NCI-H2227 (cell line): ENCODE measurements around the gene EDN2.

ENCODE experiments used
- DNase-seq: peaks from one replicate; lab custom pipeline; 2025; ENCODE audit not compliant: unreplicated experiment; lab: John Stamatoyannopoulos, UW

EDN2 gene

GRCh38 chr1:41499591-41499990 is 15.1 kb upstream of the EDN2 start:
- DNase-seq = no peak

GRCh38 chr1:41498804-41499203 is 14.3 kb upstream of the EDN2 start:
- DNase-seq = no peak

GRCh38 chr1:41498391-41498790 is 13.9 kb upstream of the EDN2 start:
- no peak for DNase-seq

DNA sequence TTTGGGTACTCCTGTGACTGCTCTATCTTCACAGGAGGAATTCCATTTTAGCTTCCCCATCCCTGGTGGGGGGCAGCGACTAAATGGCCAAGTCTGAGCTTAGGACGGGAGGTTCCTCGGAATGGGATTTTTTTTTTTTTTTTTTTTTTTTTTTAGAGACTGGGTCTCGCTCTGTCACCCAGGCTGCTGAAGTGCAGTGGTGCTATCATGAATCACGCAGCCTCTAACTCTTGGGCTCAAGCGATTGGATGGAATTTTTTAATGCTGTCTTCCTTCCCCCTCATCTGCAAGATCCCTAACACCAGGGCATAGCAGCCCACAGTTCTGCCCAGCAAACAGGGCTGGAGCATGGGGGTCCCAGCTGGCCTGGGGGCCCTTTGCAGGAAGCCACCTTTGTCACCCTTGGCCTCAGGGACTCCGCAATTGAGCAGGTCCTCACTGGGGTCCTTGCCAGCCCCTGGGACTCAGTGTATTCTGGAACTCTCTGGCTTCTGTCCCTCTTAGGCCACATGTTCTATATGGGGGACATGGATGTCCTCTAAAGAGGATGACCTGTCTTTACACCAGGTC is 13.1 kb upstream of the EDN2 start:
- no peak for DNase-seq

GRCh38 chr1:41497056-41497440 is 12.6 kb upstream of the EDN2 start:
- DNase-seq = no peak

DNA sequence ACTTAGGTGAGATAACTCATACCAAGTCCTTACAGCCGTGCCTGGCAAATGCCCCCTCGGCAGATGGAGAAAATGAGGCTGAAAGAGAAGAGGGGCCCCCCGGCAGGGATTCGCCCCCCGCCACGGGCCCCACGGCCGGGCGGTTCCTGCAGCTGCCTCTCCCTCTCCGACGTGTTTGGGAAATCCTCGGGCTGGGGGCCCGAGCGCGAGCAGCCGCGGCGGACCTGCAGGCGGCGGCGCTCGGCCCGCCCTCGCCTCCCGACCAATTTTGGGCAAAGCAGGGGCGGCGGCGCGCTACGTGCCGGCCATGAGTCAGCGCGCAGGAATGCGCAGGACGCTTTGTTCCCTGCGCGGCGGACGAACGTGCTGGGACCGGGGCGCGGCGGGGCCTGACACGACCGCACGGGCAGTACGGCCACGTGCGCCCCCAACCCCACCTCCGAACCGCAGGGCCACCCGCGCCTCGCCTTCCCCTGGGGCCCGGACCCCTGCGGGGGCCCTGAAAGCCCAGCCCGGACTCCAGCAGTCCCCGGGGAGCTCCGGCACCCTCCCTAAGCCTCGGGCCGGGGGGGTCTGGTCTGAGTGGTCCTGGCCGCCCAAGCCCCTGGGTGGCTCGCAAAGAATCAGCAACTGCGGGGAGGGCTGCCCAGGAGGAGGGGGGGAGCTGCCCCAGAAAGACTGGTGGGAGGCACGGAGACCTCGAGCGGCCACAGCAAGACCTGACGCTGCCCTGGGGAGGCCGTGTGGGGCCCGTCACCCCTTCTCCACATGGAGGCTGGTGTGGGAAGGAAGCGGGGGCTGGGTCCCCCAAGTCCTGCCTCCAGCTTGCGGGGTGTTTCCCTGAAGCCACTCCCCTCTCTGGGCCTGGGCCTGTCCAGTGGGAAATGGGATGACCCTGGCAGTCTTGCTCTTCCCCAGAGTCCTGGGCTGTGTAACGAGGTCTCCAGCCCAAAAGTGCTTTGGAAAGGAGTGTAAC is 11.9 kb upstream of the EDN2 start:
- DNase-seq = peak; percentile 70

- peak; percentile 15 for DNase-seq
Measured at GRCh38 chr1:41495210-41495948, 10.9 kb upstream of the EDN2 start.

GRCh38 chr1:41494351-41495209 is 10.1 kb upstream of the EDN2 start:
- DNase-seq = no peak

DNA sequence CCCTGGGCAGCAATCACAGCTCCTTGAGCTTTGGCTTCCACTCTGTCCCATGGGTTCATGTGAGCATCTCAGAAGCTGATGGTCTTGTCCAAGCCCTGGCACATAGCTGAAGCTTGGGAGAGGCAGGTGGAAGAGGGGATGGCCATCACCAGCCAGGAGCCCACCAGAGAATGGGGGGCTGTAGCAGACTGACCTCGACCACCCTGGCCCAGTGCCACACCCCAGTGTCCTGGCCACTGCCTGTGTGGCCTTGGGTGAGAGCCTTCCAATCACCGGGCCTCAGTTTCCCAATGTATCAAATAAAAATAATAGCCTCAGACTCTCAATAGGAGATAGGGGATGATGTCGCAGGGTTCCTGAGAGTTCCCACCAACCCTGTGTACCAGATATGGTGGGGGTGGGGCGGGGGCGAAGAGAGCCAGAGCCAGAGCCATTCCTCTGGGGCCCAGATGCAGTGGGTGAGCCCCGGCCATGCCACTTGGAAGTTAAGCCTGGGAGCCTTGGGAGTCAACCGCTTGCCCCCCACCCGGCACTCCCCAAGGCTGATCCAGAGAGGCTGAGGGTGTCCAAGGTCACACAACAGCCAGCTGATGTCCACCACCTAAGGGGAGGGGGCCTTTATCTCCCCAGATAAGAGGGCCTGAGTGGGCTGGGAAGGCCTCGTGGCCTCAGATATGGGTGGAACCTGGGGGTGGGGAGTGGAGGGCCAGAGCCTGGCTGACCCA is 9.3 kb upstream of the EDN2 start:
- no peak for DNase-seq

DNA sequence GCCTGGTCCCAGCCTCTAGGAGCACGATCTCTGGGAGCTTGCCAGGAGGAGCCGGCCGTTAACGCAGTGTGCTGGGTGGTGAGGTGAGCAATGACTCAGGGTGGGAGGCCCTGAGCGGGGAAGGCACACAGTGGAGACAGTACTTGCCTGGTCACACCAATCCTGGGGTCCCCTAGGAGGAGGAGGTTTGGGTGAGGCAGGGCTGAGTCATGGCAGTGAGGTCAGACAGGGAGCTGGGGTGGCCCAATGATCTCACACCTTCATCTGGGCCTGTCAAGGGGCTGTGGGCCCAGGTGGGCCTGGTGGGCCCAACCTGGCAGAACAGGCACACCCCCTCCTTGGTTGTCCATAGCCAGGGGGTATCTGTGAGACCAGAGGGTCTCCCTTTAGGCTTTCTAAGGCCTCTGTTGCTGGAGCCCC is 8.6 kb upstream of the EDN2 start:
- DNase-seq = no peak

DNA sequence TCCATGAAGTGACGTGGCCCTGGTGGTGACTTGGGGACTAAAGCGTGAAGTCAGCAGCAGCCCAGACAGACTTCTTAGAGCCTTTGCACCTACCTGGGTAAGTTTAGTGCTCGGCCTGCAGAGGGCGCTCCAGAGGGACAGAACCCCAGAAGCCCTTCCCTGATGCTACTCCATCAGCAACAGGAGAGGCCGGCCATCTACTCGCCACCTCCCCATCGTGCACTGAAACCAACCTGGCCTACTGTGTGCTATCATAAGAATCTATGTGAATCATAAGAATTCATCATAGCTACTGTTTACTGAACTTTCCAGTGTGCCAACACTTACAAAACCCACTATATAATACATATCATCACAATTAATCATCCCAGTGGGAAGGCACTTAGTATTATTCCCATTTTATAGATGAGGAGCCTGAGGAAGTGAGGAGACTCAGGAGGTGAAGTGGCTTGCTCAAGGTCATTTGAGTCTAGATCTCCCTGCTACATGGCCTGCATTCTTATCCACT is 7.9 kb upstream of the EDN2 start:
- DNase-seq = peak; percentile 11

DNA sequence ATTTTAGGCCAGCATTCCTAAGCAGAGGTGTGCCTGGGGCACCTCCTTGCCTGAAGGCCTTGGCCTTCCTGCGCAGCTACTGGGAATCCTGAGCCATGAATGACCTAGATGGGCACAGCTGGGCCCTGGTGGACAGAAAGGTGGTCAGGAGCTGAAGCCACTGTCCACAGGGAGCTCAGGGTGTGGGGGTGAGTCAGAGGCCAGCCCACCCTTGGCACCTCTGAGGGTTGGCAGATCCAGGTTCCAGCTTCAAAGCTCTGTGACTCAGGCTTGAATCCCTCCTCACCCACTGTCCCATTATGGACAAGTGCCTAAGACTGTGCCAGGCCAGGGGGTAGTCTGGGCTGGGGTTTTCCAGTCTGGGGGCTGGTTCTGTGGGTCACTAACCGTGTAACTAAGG is 6.4 kb upstream of the EDN2 start:
- no peak for DNase-seq

DNA sequence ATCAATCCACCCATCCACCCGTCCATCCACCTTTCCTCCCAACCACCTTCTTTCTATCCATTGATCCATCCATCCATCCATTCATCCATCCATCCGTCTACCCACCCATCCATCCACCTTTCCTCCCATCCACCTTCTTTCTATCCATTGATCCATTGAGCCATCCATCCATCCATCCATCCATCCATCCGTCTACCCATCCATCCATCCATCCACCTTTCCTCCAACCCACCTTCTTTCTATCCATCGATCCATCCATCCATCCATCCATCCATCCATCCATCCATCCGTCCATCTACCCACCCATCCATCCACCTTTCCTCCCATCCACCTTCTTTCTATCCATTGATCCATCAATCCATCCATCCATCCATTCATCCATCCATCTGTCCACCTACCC is 5.1 kb upstream of the EDN2 start:
- no peak for DNase-seq

DNA sequence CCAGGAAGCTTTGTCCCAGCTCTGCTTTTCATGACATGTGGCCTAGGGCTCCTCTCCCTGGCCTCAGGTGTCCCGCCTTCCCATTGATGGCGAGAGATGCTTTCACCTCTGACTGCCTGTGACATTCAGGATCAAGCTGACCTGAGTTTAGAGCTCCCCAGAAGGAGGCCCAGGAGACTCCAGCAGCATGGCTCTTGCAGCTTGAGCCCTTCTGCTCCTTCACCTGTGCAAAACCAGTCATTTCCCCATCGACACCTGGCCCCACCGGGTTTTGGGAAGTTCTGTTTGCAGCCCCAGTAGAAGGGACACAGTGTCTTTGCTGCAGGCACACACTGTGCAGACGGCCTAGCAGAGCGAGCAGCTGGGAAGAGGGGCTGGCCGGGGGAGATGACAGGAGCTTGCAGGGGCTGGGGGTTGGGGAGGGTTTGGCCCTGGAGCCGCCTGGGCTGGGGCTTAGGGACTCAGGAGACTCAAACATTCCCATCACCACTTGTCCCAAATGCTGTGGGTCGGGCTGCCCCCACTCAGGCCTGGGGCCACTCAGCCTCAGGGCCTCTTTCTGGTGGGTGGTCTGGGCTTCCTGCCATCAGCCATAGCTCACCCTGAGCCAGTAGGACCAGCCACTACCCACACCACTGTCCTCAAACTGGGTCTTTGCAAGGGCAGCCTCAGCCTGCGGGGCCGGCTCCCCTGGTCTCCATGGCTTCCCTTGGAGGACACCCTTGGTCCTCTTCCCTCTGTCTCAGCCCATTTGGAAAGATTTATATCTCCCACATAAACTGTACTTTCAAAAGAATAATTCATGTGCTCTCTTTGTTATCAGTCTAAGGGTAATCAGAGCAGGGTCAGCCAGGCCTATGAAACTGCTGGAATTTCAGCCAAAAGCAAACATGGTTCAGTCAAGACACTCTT is 3.8 kb upstream of the EDN2 start:
- DNase-seq = no peak

- no peak for DNase-seq
Measured at GRCh38 chr1:41487126-41488039, 2.9 kb upstream of the EDN2 start.

DNA sequence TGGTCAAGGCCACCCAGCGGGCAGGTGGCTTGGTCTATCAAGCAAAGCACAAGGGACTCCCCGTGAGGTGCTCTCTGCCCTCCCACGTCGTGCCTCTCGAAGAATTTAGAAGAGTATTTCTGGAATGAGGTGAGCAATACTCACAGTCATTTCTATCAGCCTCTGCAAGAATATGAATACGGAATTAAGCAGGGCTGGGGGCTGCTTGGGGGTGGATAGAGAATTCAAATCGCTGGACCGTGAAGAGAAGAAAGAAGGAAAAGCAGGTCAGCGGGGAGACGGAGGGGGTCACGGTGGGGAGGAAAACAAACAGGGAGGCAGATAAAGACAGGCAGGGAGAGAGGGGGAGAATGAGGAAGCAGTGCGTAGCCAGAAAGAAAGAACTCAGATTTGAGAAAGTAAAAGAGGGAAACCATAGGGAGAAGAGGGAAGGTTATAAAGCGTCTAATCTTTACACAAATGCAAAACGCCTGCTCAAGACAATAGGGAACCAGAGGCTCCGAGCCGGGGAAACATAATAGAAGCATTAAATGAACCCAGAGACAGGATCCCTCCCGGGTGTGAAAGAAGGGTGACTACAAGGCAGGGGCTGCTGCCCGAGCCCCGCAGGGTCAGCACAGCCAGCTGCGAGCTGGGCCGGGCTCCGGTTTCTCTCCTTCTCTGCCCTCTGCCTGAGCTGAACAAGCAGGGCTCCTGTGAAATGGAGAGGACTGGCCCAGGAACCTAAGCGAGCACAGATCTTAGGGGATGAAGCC is 2.1 kb upstream of the EDN2 start:
- peak; percentile 25 for DNase-seq

- DNase-seq = no peak
Measured at GRCh38 chr1:41486053-41486370, 1.5 kb upstream of the EDN2 start.
